NB4 (cell line): ENCODE measurements around the gene KLKB1.

ENCODE experiments used
- MYC ChIP-seq: IDR thresholded peaks from 2 replicates; pipeline ENCODE4 v1.6.1; 2011; ENCODE audit warnings: low read depth, low read length
- POLR2A ChIP-seq: IDR thresholded peaks from 2 replicates; pipeline ENCODE4 v1.6.1; 2011; ENCODE audit warnings: mild to moderate bottlenecking; ENCODE audit not compliant: insufficient read length; ENCODE audit errors: extremely low read depth
- TF ChIP-seq, protein P1 (sequence below): IDR thresholded peaks from one replicate; pipeline ENCODE4 v1.5.1; 2012; ENCODE audit warnings: low read depth, low read length

DNA sequence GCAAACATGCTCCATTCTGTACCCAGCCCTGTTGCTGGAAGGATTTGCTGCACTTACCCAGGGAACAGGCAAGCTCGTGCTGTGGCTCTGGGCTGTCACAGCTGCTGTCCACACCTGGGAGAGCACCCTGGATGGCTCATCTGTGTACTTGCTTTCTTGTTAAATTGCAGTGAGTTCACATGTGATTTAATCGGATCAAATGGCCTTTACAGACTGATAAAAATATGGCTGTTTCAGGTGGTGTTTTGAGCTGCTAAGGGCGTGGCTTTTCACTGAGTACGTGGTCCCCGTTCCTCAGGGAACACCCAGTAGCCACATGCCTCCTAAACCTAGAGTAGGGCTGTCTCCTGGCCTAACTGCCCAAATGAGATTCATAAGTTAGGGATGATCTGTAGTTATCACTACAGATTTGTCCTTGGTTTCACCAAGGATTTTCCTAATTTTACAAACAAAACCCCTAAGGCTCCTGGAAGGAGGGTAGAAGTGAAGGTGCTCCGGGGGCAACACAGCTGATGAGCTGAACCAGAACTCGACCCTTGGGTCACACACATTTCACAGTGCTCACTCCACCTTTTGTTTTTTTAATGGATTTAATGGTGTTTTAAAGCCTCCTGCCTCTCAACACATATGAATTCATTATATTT is 13.7 kb downstream of the KLKB1 start:
- TF ChIP-seq, protein P1, sequence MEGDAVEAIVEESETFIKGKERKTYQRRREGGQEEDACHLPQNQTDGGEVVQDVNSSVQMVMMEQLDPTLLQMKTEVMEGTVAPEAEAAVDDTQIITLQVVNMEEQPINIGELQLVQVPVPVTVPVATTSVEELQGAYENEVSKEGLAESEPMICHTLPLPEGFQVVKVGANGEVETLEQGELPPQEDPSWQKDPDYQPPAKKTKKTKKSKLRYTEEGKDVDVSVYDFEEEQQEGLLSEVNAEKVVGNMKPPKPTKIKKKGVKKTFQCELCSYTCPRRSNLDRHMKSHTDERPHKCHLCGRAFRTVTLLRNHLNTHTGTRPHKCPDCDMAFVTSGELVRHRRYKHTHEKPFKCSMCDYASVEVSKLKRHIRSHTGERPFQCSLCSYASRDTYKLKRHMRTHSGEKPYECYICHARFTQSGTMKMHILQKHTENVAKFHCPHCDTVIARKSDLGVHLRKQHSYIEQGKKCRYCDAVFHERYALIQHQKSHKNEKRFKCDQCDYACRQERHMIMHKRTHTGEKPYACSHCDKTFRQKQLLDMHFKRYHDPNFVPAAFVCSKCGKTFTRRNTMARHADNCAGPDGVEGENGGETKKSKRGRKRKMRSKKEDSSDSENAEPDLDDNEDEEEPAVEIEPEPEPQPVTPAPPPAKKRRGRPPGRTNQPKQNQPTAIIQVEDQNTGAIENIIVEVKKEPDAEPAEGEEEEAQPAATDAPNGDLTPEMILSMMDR: no peak
- TF ChIP-seq MYC (no peak), POLR2A (no peak)
